HG03460 (cell line): ENCODE results near the gene EFCAB11.

Source experiments
- ATAC-seq: cut with Tn5 transposase; IDR thresholded peaks from one replicate; pipeline ENCODE4 v1.9.1; 2021; ENCODE audit not compliant: unreplicated experiment

The EFCAB11 gene, protein sequence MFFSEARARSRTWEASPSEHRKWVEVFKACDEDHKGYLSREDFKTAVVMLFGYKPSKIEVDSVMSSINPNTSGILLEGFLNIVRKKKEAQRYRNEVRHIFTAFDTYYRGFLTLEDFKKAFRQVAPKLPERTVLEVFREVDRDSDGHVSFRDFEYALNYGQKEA

DNA sequence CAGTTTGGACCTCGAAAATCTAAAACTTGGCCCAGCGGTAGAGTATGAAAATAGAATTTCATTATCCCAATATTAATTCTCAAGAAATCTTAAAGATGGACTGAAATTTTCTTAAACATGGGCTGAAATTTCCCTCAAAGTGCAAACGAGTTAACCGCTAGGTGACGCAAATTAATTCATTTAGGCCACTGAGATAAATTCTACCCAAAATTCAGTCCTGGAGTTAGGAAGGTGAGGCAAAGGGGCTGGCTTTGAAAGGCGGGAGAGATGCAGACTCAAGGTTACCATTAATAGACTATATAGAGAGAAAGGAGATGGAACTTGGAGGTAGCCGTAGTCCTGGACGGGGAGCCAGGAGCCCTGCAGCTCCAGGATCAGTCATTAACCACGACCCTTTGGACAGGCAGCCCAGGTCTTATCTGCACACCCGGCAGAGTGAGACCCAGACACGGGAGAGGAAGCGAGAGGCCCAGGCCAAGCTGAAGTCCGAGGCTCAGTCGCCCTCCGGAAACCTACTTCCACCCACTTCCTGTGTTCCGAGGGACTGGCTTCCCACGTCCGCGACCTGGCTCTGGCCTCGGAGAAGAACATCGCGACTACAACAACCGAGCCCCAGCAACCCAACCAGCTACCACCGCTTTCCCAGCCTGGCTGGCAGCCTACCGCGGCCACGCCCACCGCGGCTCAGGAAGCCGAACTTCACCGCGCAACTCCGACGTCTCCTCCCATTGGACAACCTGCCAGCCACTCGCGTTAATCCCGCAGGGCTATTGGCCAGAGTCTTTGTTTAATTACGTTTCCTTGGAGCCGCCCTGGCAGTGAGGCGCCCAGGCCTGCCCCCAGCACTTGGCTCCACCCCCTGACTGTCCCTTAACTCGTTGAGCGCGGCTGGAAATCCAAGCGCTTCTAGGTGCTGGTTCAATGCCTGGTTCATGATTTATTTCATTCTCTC lies at the start of gene EFCAB11:
EFCAB11 (minus strand) TSS at position 661 of the 952 bp plus-strand sequence; CDS start at position 591, 70 bp downstream.
- peak; percentile 78 for ATAC-seq

DNA sequence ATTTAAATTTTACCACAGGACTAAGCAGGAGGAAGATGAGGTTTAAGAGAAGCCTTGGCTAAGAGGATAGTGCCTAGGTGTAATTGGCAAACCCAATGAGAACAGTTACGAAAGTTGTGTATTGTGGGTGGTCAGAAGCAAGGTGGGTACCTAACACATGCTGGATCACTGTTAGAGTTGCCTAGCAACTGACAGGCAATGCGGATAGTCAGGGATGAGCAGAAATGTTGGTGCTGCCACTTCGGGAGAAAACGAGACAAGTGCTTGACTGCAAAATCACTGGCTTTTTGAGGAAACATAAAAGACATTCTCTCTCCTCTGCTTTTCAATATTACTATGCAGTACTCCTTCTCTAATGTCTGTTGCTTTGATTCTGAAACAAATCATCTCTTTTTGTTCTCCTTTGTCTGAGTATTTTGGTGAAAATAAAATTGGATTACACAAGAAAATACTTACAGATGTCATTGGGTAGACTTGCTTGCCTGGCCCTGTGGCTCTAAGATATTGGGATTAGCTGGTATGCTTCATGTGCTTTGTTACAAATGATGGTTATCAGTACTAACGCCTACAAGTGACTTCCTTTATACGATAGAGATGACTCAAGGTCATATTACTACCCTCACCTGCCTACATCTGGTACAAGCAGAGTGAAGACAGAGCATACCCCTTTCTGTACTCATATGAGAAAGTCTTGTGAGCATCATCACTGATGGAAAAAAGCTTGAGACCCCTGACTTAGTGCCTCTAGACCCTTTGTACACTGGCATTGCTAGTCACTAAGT lies 49.2 kb upstream of the EFCAB11 start:
- no peak for ATAC-seq

DNA sequence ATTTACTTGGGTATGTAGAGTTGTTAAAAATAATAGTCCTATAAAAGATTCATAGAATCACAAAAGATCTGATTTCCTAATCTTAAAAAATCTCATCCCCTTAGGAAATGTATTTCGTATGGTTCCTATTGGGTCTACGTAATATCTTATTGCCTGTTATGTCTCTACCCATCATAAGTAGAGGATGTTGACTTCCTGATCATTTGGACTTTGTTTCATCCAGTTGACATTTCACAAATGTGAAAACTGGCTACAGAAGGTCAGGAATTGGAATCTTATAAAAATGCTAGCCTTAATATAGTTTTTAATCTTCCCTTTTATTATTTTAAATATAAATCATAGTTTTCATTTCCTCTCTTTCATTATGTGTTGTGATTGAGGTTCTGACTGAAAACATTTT lies 46.4 kb upstream of the EFCAB11 start:
- no peak for ATAC-seq

GRCh38 chr14:89996963-89997362 lies 42.4 kb upstream of the EFCAB11 start:
- ATAC-seq, result no peak

- no peak for ATAC-seq
Measured at GRCh38 chr14:89992273-89992672, 37.7 kb upstream of the EFCAB11 start.

GRCh38 chr14:89990623-89991275 lies 36.2 kb upstream of the EFCAB11 start:
- no peak for ATAC-seq

GRCh38 chr14:89990218-89990617 lies 35.7 kb upstream of the EFCAB11 start:
- no peak for ATAC-seq

GRCh38 chr14:89988787-89989186 lies 34.3 kb upstream of the EFCAB11 start:
- no peak for ATAC-seq

GRCh38 chr14:89987161-89987475 lies 32.6 kb upstream of the EFCAB11 start:
- no peak for ATAC-seq

- no peak for ATAC-seq
Measured at GRCh38 chr14:89986462-89987160, 32.1 kb upstream of the EFCAB11 start.

- ATAC-seq, result no peak
Measured at GRCh38 chr14:89983375-89983774, 28.8 kb upstream of the EFCAB11 start.

DNA sequence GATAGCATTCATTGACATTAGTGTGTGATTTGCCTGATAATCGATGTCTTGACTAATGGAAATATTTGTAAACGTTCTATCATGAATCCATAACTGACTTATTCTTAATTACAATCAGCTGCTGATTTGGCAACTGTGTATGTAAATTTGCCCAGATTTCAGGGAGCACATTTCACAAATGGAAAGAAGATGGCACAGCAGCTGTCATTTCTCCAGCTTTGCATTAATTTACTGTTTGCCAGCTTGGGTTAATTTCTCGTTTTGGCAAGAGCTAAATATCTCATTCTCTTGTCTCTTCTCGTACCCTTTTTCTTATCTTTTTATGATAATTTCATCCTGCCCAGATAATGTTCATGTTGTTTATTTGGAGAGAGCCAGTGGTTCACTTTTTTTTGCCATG lies 24.1 kb upstream of the EFCAB11 start:
- no peak for ATAC-seq

DNA sequence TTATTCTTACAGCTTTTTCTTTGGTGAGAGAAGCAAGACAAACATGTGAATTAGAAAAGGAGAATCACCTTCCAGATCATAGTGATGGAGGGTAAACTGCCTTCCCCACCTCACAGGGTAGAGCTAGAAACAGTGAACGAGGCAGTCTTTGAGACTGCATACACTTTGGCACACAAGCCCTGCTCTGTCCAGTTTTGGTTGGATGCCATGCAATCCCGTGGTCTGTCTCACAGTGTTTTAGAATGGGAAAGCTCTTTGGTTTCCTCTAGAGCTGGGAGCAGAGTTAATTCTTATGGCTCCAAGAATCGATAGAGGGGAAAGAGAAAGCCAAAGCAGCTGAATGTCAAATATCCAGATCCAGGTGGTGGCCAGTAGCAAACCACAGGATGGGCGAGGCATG lies 23.1 kb upstream of the EFCAB11 start:
- no peak for ATAC-seq

GRCh38 chr14:89973234-89973823 lies 18.8 kb upstream of the EFCAB11 start:
- ATAC-seq, result no peak

DNA sequence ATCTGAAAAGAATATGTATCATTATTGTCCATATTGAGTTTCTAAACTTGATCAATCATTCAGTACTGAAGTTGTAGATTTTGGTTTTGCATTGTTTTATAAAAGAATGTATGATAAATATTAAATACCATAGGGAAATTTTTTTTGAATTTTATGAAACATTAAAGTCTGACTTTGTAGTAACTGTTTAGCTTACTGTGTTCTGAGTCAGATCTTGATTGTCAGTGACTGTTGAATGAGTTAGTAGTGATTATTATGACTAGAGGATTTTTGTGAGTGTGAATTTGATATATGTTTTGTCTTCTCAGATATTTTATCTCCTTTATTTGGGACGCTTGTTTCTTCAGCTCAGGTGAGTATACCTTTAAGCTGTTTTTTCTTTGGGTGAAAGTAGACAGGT lies 11.3 kb upstream of the EFCAB11 start:
- ATAC-seq, result no peak

DNA sequence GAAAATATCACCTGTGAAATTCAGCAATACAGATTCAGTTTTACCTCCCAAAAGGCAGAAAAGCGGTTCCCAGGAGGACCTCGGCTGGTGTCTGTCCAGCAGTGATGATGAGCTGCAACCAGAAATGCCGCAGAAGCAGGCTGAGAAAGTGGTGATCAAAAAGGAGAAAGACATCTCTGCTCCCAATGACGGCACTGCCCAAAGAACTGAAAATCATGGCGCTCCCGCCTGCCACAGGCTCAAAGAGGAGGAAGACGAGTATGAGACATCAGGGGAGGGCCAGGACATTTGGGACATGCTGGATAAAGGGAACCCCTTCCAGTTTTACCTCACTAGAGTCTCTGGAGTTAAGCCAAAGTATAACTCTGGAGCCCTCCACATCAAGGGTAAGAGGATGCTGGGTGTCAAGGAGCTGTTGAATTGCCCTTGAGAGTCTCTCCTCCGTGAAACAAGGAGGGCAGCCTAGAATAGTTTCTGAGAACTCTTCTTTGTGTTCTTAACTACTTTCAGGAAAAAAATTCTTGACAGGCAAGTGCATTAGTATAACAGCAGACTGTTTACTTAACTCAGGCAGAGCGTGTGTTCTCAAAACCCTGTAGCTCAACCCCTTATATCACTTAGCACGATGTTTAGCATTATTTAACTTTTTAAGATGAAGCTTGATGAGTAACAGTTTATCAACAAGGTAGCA lies 8.9 kb upstream of the EFCAB11 start:
- ATAC-seq, result no peak

DNA sequence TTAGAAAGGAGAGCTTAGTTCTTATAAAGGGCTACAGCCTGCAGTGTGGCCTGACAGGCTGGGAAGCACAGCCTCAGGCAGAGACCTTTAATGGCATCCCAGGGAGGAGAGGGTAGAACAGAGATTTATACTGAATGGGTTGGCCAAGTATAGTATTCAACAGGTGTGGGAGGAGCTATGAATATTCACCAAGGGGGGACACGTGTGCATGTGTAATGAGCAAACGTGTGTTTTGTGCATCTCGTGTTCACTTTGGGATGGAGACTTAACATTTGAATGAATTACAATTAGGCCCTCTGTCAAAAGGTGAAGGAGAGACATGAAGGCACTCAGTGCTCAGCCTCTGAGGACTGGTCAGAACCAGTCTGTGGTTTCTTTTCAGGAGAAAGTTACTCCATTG lies 6.4 kb upstream of the EFCAB11 start:
- no peak for ATAC-seq

DNA sequence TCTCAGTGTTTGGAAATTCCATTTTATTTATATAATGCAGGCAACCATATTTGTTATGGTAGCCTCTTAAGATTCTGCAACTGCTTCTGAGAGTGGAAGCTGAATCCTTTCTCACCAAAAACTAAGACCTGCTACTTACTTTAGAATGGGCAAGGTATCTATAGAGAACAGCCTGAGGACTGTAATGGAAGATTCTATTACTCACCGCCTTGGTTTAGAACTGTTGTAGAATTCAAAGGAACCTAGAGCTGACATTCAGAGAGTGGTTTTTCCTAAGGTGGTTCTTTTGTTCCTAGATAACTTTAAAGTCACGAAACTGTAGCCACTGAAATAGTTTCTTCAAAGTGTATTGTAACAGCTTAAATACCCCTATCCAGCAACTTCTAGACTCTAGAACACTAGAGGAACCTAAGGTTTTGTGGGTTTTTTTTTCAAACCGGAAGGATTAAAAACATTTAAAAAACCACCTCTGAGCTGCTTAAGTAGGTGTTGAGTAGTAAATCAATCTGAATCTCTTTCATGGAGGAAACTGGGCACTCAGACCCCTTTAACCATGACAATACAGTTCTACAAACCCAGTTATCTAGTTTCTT lies 5.4 kb upstream of the EFCAB11 start:
- ATAC-seq, result no peak

DNA sequence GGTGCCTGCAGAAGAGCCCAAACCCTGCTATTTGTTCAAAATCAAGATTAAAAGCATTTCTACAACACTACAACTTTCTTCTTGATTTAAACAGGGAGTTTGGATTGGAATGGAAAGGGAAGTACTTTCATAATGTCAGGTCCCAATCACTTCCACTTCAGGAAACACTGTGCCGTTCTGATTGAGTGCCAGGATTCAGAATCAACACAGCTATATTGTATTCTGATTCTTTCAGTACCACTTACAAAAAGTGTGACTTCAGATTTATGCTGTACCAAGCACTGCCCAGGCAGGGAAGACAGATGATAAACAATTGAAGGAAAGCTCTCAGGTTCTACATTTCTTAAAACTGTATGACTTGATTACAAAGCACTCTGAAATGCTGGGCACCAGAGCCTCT lies 4.4 kb upstream of the EFCAB11 start:
- ATAC-seq, result no peak
